ENCODE data around the gene PHETA2. TPM values are rescaled to one million over a fixed set of nuclear protein-coding genes. Genes with fewer than 3 reads are reported as not detected.
A peak's percentile ranks its signal among the peaks of the same experiment; 100 is the strongest.
"Not testable (repeated sequence)": the region's sequence is repeated elsewhere in the genome, so short reads cannot be mapped to it uniquely, and the experiment has no call there.

Gene PHETA2
- total RNA-seq, 1 donor from 2014 or later = 14.2 TPM

GRCh38 chr22:42068291-42068690 is 5.8 kb upstream of the PHETA2 start:
- DNase-seq (ENCODE audit: extremely low spot score in 2 of 2) = no peak
- Histone ChIP-seq H3K27me3 (no peaks in the 10 kb centered on the region), H3K4me1 (peaks cover 20% of the 10 kb centered on the region), H3K36me3 (peaks cover 0 to 30% of the 10 kb centered on the region in 2 donors), H3K4me3 (no peak overlapping the region), H3K27ac (no peak overlapping the region), H3K9me3 (no peaks in the 10 kb centered on the region)
- intact Hi-C loops (cut with DNase I) = no loop called here
- TF ChIP-seq POLR2A (IDR thresholded peaks at IDR 0.05) (no peak), CTCF (IDR thresholded peaks at IDR 0.05) (no peak), POLR2AphosphoS5 (IDR thresholded peaks at IDR 0.05; ENCODE audit: insufficient read depth in 1 of 2, low read depth in 1 of 2) (no peak)

- H3K4me3 ChIP-seq = peak overlapping the region; percentile 64 to 66
- TF ChIP-seq POLR2AphosphoS5 (IDR thresholded peaks at IDR 0.05; ENCODE audit: insufficient read depth in 1 of 2, low read depth in 1 of 2) (no peak), CTCF (IDR thresholded peaks at IDR 0.05) (no peak), POLR2A (IDR thresholded peaks at IDR 0.05) (no peak)
- DNase-seq (ENCODE audit: extremely low spot score in 2 of 2) = no peak
- H3K27ac ChIP-seq = peak overlapping the region; percentile 86
- H3K9me3 ChIP-seq = no peaks in the 10 kb centered on the region
- peaks cover 0 to 17% of the 10 kb centered on the region in 2 donors for H3K36me3 ChIP-seq
- intact Hi-C loops (cut with DNase I) = loop anchor here (10.0 kb wide), 1 partner anchor 375 kb away; no protein-coding TSS in a partner anchor
- no peaks in the 10 kb centered on the region for H3K27me3 ChIP-seq
- H3K4me1 ChIP-seq = peaks cover 37% of the 10 kb centered on the region
These were observed 4.1 kb upstream of the PHETA2 start for GRCh38 chr22:42069801-42070516.

- Histone ChIP-seq H3K27me3 (no peaks in the 10 kb centered on the region), H3K4me1 (peaks cover 44% of the 10 kb centered on the region), H3K27ac (peak within 1 kb of the TSS; percentile 86), H3K9me3 (no peaks in the 10 kb centered on the region), H3K4me3 (peak within 1 kb of the TSS; percentile 64 to 66), H3K36me3 (peaks cover 0 to 17% of the 10 kb centered on the region in 2 donors)
- intact Hi-C loops (cut with DNase I) = loop anchor here (10.0 kb wide), 1 partner anchor 374 kb away; no protein-coding TSS in a partner anchor
- TF ChIP-seq CTCF (IDR thresholded peaks at IDR 0.05) (no peak), POLR2AphosphoS5 (IDR thresholded peaks at IDR 0.05; ENCODE audit: insufficient read depth in 1 of 2, low read depth in 1 of 2) (peak; percentile 87 to 99), POLR2A (IDR thresholded peaks at IDR 0.05) (peak in 1 of 2 donors; percentile 64)
- peak in 1 of 2 donors; percentile 96 for DNase-seq (ENCODE audit: extremely low spot score in 2 of 2)
These were observed 3.3 kb upstream of the PHETA2 start, which contains the start of gene NAGA for GRCh38 chr22:42070517-42071422. NAGA (minus strand) TSS chr22:42070812; CDS start chr22:42070297, 515 bp downstream.

- intact Hi-C loops (cut with DNase I) = loop anchor here (10.0 kb wide), 1 partner anchor 373 kb away; no protein-coding TSS in a partner anchor
- Histone ChIP-seq H3K4me1 (peaks cover 44% of the 10 kb centered on the region), H3K27ac (peak overlapping the region; percentile 86), H3K36me3 (peaks cover 0 to 13% of the 10 kb centered on the region in 2 donors), H3K4me3 (peak overlapping the region; percentile 64 to 66)
- peak in 1 of 2 donors; percentile 67 for DNase-seq (ENCODE audit: extremely low spot score in 2 of 2)
- not testable (repeated sequence) for H3K9me3 ChIP-seq, H3K27me3 ChIP-seq
These were observed 2.5 kb upstream of the PHETA2 start for GRCh38 chr22:42071508-42071907.

- DNase-seq (ENCODE audit: extremely low spot score in 2 of 2) = no peak
- no peak for TF ChIP-seq CTCF (IDR thresholded peaks at IDR 0.05)
- no peak for TF ChIP-seq POLR2A (IDR thresholded peaks at IDR 0.05)
- TF ChIP-seq POLR2AphosphoS5 (IDR thresholded peaks at IDR 0.05; ENCODE audit: insufficient read depth in 1 of 2, low read depth in 1 of 2) = no peak
- Histone ChIP-seq H3K36me3 (peaks cover 0 to 11% of the 10 kb centered on the region in 2 donors), H3K27me3 (no peaks in the 10 kb centered on the region), H3K9me3 (no peaks in the 10 kb centered on the region), H3K4me3 (no peak overlapping the region), H3K4me1 (peaks cover 51% of the 10 kb centered on the region), H3K27ac (no peak overlapping the region)
- intact Hi-C loops (cut with DNase I) = loop anchor here (10.0 kb wide), 1 partner anchor 372 kb away; no protein-coding TSS in a partner anchor
These were observed 1.3 kb upstream of the PHETA2 start for GRCh38 chr22:42072606-42073330.
